GM23338 (cell line): Measurements from ENCODE around the gene KCNN3. TPM values are rescaled to one million over a fixed set of nuclear protein-coding genes. Genes with fewer than 3 reads are reported as not detected.

Experiments
- ATAC-seq: fragments of 200-7000 bp; cut with Tn5 transposase; 3 replicates; pipeline ENCODE4 v1.9.1; 2020
- DNase-seq: peaks from one replicate; pipeline ENCODE4 v3.0.0-alpha.2; 2015; ENCODE audit warnings: low spot score
- H2AFZ ChIP-seq: fragments of 200-600 bp; sonication (generic); 2 replicates; pipeline ENCODE4 v1.8.0; 2016; ENCODE audit warnings: antibody characterized with exemption, mild to moderate bottlenecking, moderate library complexity
- H3F3A ChIP-seq: fragments of 200-600 bp; sonication (generic); replicated peaks from 2 replicates; pipeline ENCODE4 v1.8.0; 2017; ENCODE audit warnings: antibody characterized with exemption, mixed run types, low read depth
- H3K27ac ChIP-seq: fragments of 200-600 bp; sonication (generic); 2 replicates; pipeline ENCODE4 v1.6.1; 2016; ENCODE audit warnings: low read depth
- H3K27me3 ChIP-seq: fragments of 200-600 bp; sonication (generic); 2 replicates; pipeline ENCODE4 v1.8.0; 2016; ENCODE audit warnings: mild to moderate bottlenecking, mixed run types, moderate library complexity; ENCODE audit not compliant: insufficient read depth
- H3K36me3 ChIP-seq: fragments of 200-600 bp; sonication (generic); 2 replicates; pipeline ENCODE4 v1.8.0; 2016; ENCODE audit warnings: mild to moderate bottlenecking; ENCODE audit not compliant: insufficient read depth
- H3K4me1 ChIP-seq: fragments of 200-600 bp; sonication (generic); 2 replicates; pipeline ENCODE4 v1.8.0; 2016; ENCODE audit warnings: mild to moderate bottlenecking, moderate library complexity; ENCODE audit not compliant: insufficient read depth
- H3K4me2 ChIP-seq: fragments of 200-600 bp; sonication (generic); 2 replicates; pipeline ENCODE4 v1.7.1; 2017; ENCODE audit warnings: mixed run types
- H3K4me3 ChIP-seq: fragments of 200-600 bp; sonication (generic); 2 replicates; pipeline ENCODE4 v1.6.1; 2016; ENCODE audit warnings: mixed run types
- H3K79me2 ChIP-seq: fragments of 200-600 bp; sonication (generic); replicated peaks from 2 replicates; pipeline ENCODE4 v1.8.0; 2017; ENCODE audit warnings: mild to moderate bottlenecking; ENCODE audit not compliant: insufficient read depth
- H3K9me2 ChIP-seq: fragments of 200-600 bp; sonication (generic); 2 replicates; pipeline ENCODE4 v1.8.0; 2017; ENCODE audit not compliant: insufficient read depth
- H4K20me1 ChIP-seq: fragments of 200-600 bp; sonication (generic); replicated peaks from 2 replicates; pipeline ENCODE4 v1.8.0; 2017; ENCODE audit warnings: mild to moderate bottlenecking; ENCODE audit not compliant: insufficient read depth
- H3K27ac Mint-ChIP-seq: 2 replicates; pipeline ENCODE4 v1.8.0; 2020; ENCODE audit warnings: inconsistent platforms, mild to moderate bottlenecking, moderate library complexity, mixed read lengths
- H3K27me3 Mint-ChIP-seq: 3 replicates; pipeline ENCODE4 v1.8.0; 2022; ENCODE audit warnings: low read depth, mild to moderate bottlenecking, moderate library complexity, mixed read lengths, inconsistent platforms; ENCODE audit not compliant: insufficient read depth, poor library complexity
- H3K36me3 Mint-ChIP-seq: 3 replicates; pipeline ENCODE4 v1.8.0; 2021; ENCODE audit warnings: low read depth, mild to moderate bottlenecking, inconsistent platforms, moderate library complexity, mixed read lengths
- H3K4me1 Mint-ChIP-seq: 3 replicates; pipeline ENCODE4 v1.8.0; 2020; ENCODE audit warnings: mild to moderate bottlenecking, inconsistent platforms, mixed read lengths
- H3K4me3 Mint-ChIP-seq: 3 replicates; pipeline ENCODE4 v1.8.0; 2021; ENCODE audit warnings: moderate library complexity, mild to moderate bottlenecking, inconsistent platforms, mixed read lengths
- H3K9me3 Mint-ChIP-seq: 3 replicates; pipeline ENCODE4 v1.8.0; 2020; ENCODE audit warnings: moderate library complexity, mild to moderate bottlenecking, inconsistent platforms, mixed read lengths
- CREB1 ChIP-seq: fragments of 250-450 bp; sonication (Bioruptor Pico); IDR thresholded peaks from 2 replicates; pipeline ENCODE4 v1.5.0; 2020; ENCODE audit warnings: low read depth, mild to moderate bottlenecking, moderate library complexity
- CTCF ChIP-seq, 2 experiments: fragments of 200-600 bp in 1 of 2; sonication (generic) in 1 of 2; conservative IDR thresholded peaks; 2 replicates each; pipeline versions ENCODE4 v1.5.1 to v1.6.1; 2016 to 2017; ENCODE audit warnings: antibody characterized with exemption in 2 of 2, low read depth in 2 of 2, mild to moderate bottlenecking in 2 of 2, moderate library complexity in 1 of 2
- ETS1 ChIP-seq: IDR thresholded peaks from 2 replicates; pipeline ENCODE4 v1.6.1; 2016; ENCODE audit warnings: antibody characterized with exemption
- EZH2phosphoT487 ChIP-seq: fragments of 200-600 bp; sonication (generic); IDR thresholded peaks from one replicate; pipeline ENCODE4 v1.8.1; 2018; ENCODE audit warnings: antibody characterized with exemption; ENCODE audit not compliant: unreplicated experiment
- NANOG ChIP-seq: IDR thresholded peaks from 2 replicates; pipeline ENCODE4 v1.6.1; 2016; ENCODE audit warnings: antibody characterized with exemption, borderline replicate concordance
- POLR2AphosphoS5 ChIP-seq: IDR thresholded peaks from 2 replicates; pipeline ENCODE4 v1.6.1; 2016; ENCODE audit warnings: antibody characterized with exemption, low read depth
- STAT1 ChIP-seq: IDR thresholded peaks from one replicate; pipeline ENCODE4 v1.6.1; 2016; ENCODE audit warnings: antibody characterized with exemption; ENCODE audit not compliant: unreplicated experiment
- ZNF114 ChIP-seq: fragments of 250-450 bp; sonication (Bioruptor Pico); IDR thresholded peaks from 2 replicates; pipeline ENCODE4 v1.5.0; 2020; ENCODE audit warnings: mild to moderate bottlenecking, moderate library complexity
- ZNF331 ChIP-seq: fragments of 250-450 bp; sonication (Bioruptor Pico); IDR thresholded peaks from 2 replicates; pipeline ENCODE4 v1.5.0; 2020; ENCODE audit warnings: low read depth, mild to moderate bottlenecking, moderate library complexity
- ZNF462 ChIP-seq: fragments of 250-450 bp; sonication (Bioruptor Pico); IDR thresholded peaks from 2 replicates; pipeline ENCODE4 v1.5.0; 2020; ENCODE audit warnings: mild to moderate bottlenecking, moderate library complexity
- polyA plus RNA-seq: library from polyadenylated mRNA; unstranded; fragments of >200 nt; fragmentation: Nextera tagmentation; extraction: Ambion mirVana; gene quantifications from 2 replicates; pipeline ENCODE4 v1.2.1, GENCODE V29; 2016
- total RNA-seq: library from RNA; depleted of rRNA; stranded (reverse); fragments of >200 nt; shearing (Covaris generic); gene quantifications from 2 replicates; pipeline ENCODE4 v1.2.3, GENCODE V29; 2014

Gene KCNN3
- total and polyA plus RNA-seq, 2 experiments from 2014 or later: 1.9 to 3.0 TPM

- no peaks in the 10 kb centered on the region for H3K27me3 ChIP-seq
- H3K36me3 ChIP-seq: no peaks in the 10 kb centered on the region
- no peak for TF ChIP-seq EZH2phosphoT487
- TF ChIP-seq CTCF (conservative IDR thresholded peaks at IDR 0.05; ENCODE audit: low read depth in 2 of 2): no peak
- no peak for TF ChIP-seq NANOG
- no peak for TF ChIP-seq ZNF114 (CRISPR knock-in tag)
- H2AFZ ChIP-seq: no peak overlapping the region
- H3K4me3 Mint-ChIP-seq: no peak overlapping the region
- ATAC-seq (no peak), DNase-seq (no peak)
- H3K27ac Mint-ChIP-seq: no peak overlapping the region
- no peak overlapping the region for H3K27ac ChIP-seq
- no peak overlapping the region for H3K4me3 ChIP-seq
- H3K4me2 ChIP-seq: no peak overlapping the region
- no peaks in the 10 kb centered on the region for H4K20me1 ChIP-seq
- H3K4me1 ChIP-seq: no peaks in the 10 kb centered on the region
- no peaks in the 10 kb centered on the region for H3K9me2 ChIP-seq
- H3K27me3 Mint-ChIP-seq: peaks cover 10% of the 10 kb centered on the region
- H3F3A ChIP-seq: no peaks in the 10 kb centered on the region
- no peaks in the 10 kb centered on the region; the same call in 2 of the 3 replicates for H3K9me3 Mint-ChIP-seq
- no peaks in the 10 kb centered on the region for H3K79me2 ChIP-seq
- no peaks in the 10 kb centered on the region for H3K4me1 Mint-ChIP-seq
- no peaks in the 10 kb centered on the region; the same call in 2 of the 3 replicates for H3K36me3 Mint-ChIP-seq
These were observed 72.9 kb downstream of the KCNN3 start for GRCh38 chr1:154797175-154797574.

GRCh38 chr1:154796303-154796892, 73.7 kb downstream of the KCNN3 start:
- Histone ChIP-seq H3K4me3 (no peak overlapping the region), H4K20me1 (no peaks in the 10 kb centered on the region), H3K27ac (no peak overlapping the region), H3F3A (no peaks in the 10 kb centered on the region), H2AFZ (no peak overlapping the region), H3K4me2 (no peak overlapping the region), H3K4me1 (no peaks in the 10 kb centered on the region), H3K27me3 (no peaks in the 10 kb centered on the region), H3K79me2 (no peaks in the 10 kb centered on the region), H3K9me2 (no peaks in the 10 kb centered on the region), H3K36me3 (no peaks in the 10 kb centered on the region)
- ATAC-seq (no peak), DNase-seq (no peak)
- Mint-ChIP-seq H3K27ac (no peak overlapping the region), H3K4me1 (no peaks in the 10 kb centered on the region), H3K27me3 (peaks cover 10% of the 10 kb centered on the region), H3K4me3 (no peak overlapping the region), H3K9me3 (no peaks in the 10 kb centered on the region; the same call in 2 of the 3 replicates), H3K36me3 (no peaks in the 10 kb centered on the region; the same call in 2 of the 3 replicates)
- no peak for TF ChIP-seq STAT1
- no peak for TF ChIP-seq NANOG
- no peak for TF ChIP-seq ZNF114 (CRISPR knock-in tag)
- TF ChIP-seq POLR2AphosphoS5: no peak
- TF ChIP-seq ETS1: no peak
- TF ChIP-seq CREB1 (CRISPR knock-in tag): no peak
- no peak for TF ChIP-seq CTCF (conservative IDR thresholded peaks at IDR 0.05; ENCODE audit: low read depth in 2 of 2)
- TF ChIP-seq ZNF462 (CRISPR knock-in tag): no peak
- no peak for TF ChIP-seq ZNF331 (CRISPR knock-in tag)
